Liver (tissue), 9 donors: ENCODE data around the gene ABL1. TPM values are rescaled to one million over a fixed set of nuclear protein-coding genes. Genes with fewer than 3 reads are reported as not detected.

Experiments
- DNase-seq: peaks from one replicate; pipeline ENCODE4 v3.0.0-alpha.2; 2017; ENCODE audit warnings: low spot score
- H3K27ac ChIP-seq, 2 donors: one replicate each; pipeline ENCODE4 v1.7.0; 2013; ENCODE audit warnings: inconsistent platforms in 2 of 2, low read length in 2 of 2, control low read depth in 1 of 2, low read depth in 1 of 2, mild to moderate bottlenecking in 1 of 2
- H3K27me3 ChIP-seq, 4 donors: one replicate each; pipeline versions ENCODE4 v1.6.1 to v1.7.0; 2013; ENCODE audit warnings: low read length in 3 of 4, inconsistent platforms in 1 of 4, mild to moderate bottlenecking in 1 of 4, moderate library complexity in 1 of 4; ENCODE audit not compliant: control insufficient read depth in 4 of 4, insufficient read depth in 4 of 4
- H3K36me3 ChIP-seq, 4 donors: one replicate each; pipeline versions ENCODE4 v1.6.1 to v1.7.0; 2013; ENCODE audit warnings: low read length in 3 of 4, mild to moderate bottlenecking in 3 of 4, low read depth in 1 of 4, moderate library complexity in 1 of 4; ENCODE audit not compliant: control insufficient read depth in 4 of 4, insufficient read depth in 3 of 4
- H3K4me1 ChIP-seq, 4 donors: one replicate each; pipeline versions ENCODE4 v1.6.1 to v1.7.0; 2013; ENCODE audit warnings: low read length in 3 of 4, mild to moderate bottlenecking in 3 of 4, moderate library complexity in 1 of 4; ENCODE audit not compliant: control insufficient read depth in 4 of 4, insufficient read depth in 4 of 4
- H3K4me3 ChIP-seq, 3 donors: one replicate each; pipeline versions ENCODE4 v1.6.1 to v1.7.0; 2013; ENCODE audit warnings: low read length in 3 of 3, control low read depth in 1 of 3, low read depth in 1 of 3, mild to moderate bottlenecking in 1 of 3
- H3K9ac ChIP-seq, 2 donors: one replicate each; pipeline ENCODE4 v1.7.0; 2013; ENCODE audit warnings: low read length in 2 of 2, mild to moderate bottlenecking in 2 of 2, moderate library complexity in 2 of 2, control low read depth in 1 of 2, low read depth in 1 of 2
- H3K9me3 ChIP-seq, 4 donors: one replicate each; pipeline versions ENCODE4 v1.6.1 to v1.7.0; 2013; ENCODE audit warnings: low read length in 3 of 4; ENCODE audit not compliant: control insufficient read depth in 4 of 4
- ATF3 ChIP-seq: IDR thresholded peaks from 2 replicates; pipeline ENCODE4 v1.6.1; 2016; ENCODE audit warnings: antibody characterized with exemption
- EGR1 ChIP-seq, 2 donors: IDR thresholded peaks; 2 replicates each; pipeline ENCODE4 v1.6.1; 2016 to 2018; ENCODE audit warnings: antibody characterized with exemption in 2 of 2, low read depth in 2 of 2
- GABPA ChIP-seq, 2 donors: IDR thresholded peaks in 1 of 2; conservative IDR thresholded peaks in 1 of 2; 2 replicates each; pipeline ENCODE4 v1.6.1; 2016; ENCODE audit warnings: antibody characterized with exemption in 2 of 2, mild to moderate bottlenecking in 1 of 2, moderate library complexity in 1 of 2
- HNF4G ChIP-seq: IDR thresholded peaks from 2 replicates; pipeline ENCODE4 v1.6.1; 2016; ENCODE audit warnings: antibody characterized with exemption
- YY1 ChIP-seq: IDR thresholded peaks from 2 replicates; pipeline ENCODE4 v1.6.1; 2016; ENCODE audit warnings: antibody characterized with exemption, mild to moderate bottlenecking
- WGBS: extraction: QIAGEN DNeasy Blood & Tissue Kit; methylation state at CpG from one replicate; pipeline ENCODE4 v1.1.7; 2013; 5-methylcytosine and 5-hydroxymethylcytosine counted together
- polyA plus RNA-seq, 2 donors: library from polyadenylated mRNA; stranded (reverse) in 1 of 2; unstranded in 1 of 2; fragments of 200-250 nt in 1 of 2; fragments of >200 nt in 1 of 2; fragmentation: Nextera tagmentation in 1 of 2; extraction: Ambion mirVana in 1 of 2; gene quantifications; one replicate each; pipeline versions ENCODE4 v1.2.1 to v1.2.3, GENCODE V29; 2013 to 2015
- total RNA-seq, 2 donors: library from RNA; depleted of rRNA; stranded (reverse); fragments of >200 nt; gene quantifications; one replicate each; pipeline ENCODE4 v1.2.3, GENCODE V29; 2014
- TF ChIP-seq, protein P1 (sequence below): IDR thresholded peaks from 2 replicates; pipeline ENCODE4 v1.6.1; 2016; ENCODE audit warnings: antibody characterized with exemption
- TF ChIP-seq, protein P2 (sequence below): fragments of 150-350 bp; IDR thresholded peaks from 2 replicates; pipeline ENCODE4 v1.5.1; 2017; ENCODE audit warnings: improper control_type of control experiment, low read depth, low read length; ENCODE audit not compliant: missing input control
- TF ChIP-seq, protein P3 (sequence below): IDR thresholded peaks from 2 replicates; pipeline ENCODE4 v1.6.1; 2016; ENCODE audit warnings: antibody characterized with exemption, mild to moderate bottlenecking
- donor health status: healthy.
- donor health status: healthy.
- donor health status: healthy.
- donor health status: healthy.
- donor health status: healthy.

The ABL1 gene
- total and polyA plus RNA-seq, 4 donors = 4.2 to 14.2 (median 10.9) TPM

GRCh38 chr9:130892477-130893304 lies 57.6 kb downstream of the ABL1 start:
- Histone ChIP-seq H3K9me3 (no peaks in the 10 kb centered on the region), H3K36me3 (peaks cover 0 to 19% (median 2%) of the 10 kb centered on the region in 4 donors), H3K4me1 (no peaks in the 10 kb centered on the region), H3K27me3 (no peaks in the 10 kb centered on the region), H3K4me3 (no peak overlapping the region), H3K9ac (no peak overlapping the region), H3K27ac (no peak overlapping the region)
- TF ChIP-seq, protein P1, sequence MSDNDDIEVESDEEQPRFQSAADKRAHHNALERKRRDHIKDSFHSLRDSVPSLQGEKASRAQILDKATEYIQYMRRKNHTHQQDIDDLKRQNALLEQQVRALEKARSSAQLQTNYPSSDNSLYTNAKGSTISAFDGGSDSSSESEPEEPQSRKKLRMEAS = no peak
- TF ChIP-seq HNF4G = no peak
- TF ChIP-seq YY1 = no peak
- TF ChIP-seq ATF3 = no peak
- TF ChIP-seq EGR1 (IDR thresholded peaks at IDR 0.05; ENCODE audit: low read depth in 2 of 2) = no peak
- TF ChIP-seq, protein P2, sequence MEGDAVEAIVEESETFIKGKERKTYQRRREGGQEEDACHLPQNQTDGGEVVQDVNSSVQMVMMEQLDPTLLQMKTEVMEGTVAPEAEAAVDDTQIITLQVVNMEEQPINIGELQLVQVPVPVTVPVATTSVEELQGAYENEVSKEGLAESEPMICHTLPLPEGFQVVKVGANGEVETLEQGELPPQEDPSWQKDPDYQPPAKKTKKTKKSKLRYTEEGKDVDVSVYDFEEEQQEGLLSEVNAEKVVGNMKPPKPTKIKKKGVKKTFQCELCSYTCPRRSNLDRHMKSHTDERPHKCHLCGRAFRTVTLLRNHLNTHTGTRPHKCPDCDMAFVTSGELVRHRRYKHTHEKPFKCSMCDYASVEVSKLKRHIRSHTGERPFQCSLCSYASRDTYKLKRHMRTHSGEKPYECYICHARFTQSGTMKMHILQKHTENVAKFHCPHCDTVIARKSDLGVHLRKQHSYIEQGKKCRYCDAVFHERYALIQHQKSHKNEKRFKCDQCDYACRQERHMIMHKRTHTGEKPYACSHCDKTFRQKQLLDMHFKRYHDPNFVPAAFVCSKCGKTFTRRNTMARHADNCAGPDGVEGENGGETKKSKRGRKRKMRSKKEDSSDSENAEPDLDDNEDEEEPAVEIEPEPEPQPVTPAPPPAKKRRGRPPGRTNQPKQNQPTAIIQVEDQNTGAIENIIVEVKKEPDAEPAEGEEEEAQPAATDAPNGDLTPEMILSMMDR = no peak
- DNase-seq = no peak
- WGBS = 92% methylated on average over 24 of the region's 24 CpGs

DNA sequence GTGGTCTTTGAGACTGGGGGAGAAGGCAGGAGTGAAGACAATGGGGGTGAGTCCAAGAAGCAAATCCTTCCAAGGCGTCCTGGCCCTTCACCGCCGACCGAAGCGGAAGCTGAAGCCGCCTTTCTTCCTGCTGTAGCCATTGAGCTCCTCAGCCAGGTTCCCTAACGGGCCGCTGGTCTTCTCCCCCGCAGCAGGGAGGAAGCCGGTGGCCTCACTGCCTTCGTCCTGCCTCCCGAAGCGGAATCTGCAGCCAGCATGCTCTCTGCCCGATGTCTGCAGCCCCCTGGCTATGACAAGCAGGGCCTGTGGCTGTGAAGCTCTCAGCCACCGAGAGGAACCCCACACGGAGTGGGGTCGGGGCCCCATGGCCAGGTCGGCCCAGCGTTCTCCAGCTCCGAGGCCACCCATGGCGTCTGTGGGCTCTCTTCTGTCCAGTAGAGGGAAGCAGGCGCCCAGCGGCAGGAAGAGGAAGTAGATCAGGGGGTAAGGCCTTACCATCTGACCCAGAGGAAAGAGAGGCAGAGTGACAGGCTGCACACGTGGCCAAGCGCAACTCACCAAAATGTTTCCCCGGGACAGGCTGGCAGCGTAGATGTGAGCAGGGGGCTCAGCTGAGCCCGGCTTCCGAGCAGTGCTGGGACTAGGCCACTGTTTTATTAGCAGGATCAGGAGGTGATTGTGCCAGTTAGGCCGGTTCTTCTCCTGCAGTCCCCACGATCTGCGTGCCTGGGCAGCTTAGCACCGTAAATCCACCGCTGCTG lies 58.5 kb downstream of the ABL1 start:
- Histone ChIP-seq H3K27ac (no peak overlapping the region), H3K4me1 (no peaks in the 10 kb centered on the region), H3K27me3 (no peaks in the 10 kb centered on the region), H3K9me3 (no peaks in the 10 kb centered on the region), H3K9ac (no peak overlapping the region), H3K36me3 (peaks cover 0 to 11% (median under 1%) of the 10 kb centered on the region in 4 donors), H3K4me3 (no peak overlapping the region)
- TF ChIP-seq, protein P3, sequence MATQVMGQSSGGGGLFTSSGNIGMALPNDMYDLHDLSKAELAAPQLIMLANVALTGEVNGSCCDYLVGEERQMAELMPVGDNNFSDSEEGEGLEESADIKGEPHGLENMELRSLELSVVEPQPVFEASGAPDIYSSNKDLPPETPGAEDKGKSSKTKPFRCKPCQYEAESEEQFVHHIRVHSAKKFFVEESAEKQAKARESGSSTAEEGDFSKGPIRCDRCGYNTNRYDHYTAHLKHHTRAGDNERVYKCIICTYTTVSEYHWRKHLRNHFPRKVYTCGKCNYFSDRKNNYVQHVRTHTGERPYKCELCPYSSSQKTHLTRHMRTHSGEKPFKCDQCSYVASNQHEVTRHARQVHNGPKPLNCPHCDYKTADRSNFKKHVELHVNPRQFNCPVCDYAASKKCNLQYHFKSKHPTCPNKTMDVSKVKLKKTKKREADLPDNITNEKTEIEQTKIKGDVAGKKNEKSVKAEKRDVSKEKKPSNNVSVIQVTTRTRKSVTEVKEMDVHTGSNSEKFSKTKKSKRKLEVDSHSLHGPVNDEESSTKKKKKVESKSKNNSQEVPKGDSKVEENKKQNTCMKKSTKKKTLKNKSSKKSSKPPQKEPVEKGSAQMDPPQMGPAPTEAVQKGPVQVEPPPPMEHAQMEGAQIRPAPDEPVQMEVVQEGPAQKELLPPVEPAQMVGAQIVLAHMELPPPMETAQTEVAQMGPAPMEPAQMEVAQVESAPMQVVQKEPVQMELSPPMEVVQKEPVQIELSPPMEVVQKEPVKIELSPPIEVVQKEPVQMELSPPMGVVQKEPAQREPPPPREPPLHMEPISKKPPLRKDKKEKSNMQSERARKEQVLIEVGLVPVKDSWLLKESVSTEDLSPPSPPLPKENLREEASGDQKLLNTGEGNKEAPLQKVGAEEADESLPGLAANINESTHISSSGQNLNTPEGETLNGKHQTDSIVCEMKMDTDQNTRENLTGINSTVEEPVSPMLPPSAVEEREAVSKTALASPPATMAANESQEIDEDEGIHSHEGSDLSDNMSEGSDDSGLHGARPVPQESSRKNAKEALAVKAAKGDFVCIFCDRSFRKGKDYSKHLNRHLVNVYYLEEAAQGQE = no peak
- no peak for TF ChIP-seq GABPA (IDR thresholded peaks at IDR 0.05 in 1 of 2, conservative IDR thresholded peaks at IDR 0.05 in 1 of 2)
- no peak for TF ChIP-seq EGR1 (IDR thresholded peaks at IDR 0.05; ENCODE audit: low read depth in 2 of 2)
- TF ChIP-seq, protein P2 = peak; percentile 30
- TF ChIP-seq HNF4G = no peak
- WGBS = 68% methylated on average over 34 of the region's 34 CpGs
- DNase-seq = no peak
